HTERT RPE-1 (cell line): ENCODE measurements around the gene FAM237B.

Experiments
- in situ Hi-C: fragments of 300-500 bp; cut with MboI; formaldehyde crosslinking; loops from 4 replicates; pipeline ENCODE4 v1.14.3; 2020; ENCODE audit warnings: low sequenced_read_pairs

FAM237B gene

DNA sequence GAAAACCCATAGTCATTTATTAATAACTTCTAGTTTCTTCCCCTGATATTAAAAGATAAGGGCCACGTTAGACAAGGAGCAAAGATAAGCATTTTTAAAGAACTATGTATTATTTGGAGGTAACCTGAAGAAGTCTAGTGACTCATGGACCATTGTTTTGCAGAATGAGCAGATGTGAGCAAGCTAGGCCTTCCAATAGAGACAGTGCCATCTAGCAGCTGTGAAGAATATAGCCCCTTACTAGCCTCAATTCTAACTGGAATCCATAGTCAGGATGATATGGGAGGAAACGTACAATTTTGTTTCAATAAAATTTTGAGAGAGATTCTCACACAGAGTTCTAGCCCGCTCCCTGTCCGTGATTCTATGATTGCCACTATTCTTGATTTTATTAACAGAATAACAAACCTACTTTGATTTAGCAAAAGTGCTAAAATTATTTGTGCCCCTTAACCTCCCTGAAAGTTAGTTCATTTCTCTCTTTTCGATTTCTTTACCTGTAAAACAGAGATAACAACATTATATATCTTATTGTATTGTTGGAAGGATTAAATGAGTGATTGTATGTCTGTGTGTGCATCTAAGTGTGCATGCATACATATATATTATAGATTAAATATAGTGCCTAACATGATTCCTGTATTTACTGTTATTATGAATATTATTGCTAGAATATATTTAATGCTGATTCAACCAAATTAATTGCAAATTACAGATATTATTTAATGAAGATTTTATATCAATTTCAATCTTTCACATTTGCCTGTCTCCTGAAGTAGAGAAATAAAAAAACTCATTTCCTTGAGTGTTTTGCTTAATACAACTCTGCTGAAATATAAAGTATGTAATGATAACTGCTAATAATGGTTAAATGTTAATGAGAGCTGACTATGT lies 22.7 kb downstream of the FAM237B start:
- in situ Hi-C loops, result no loop called here

DNA sequence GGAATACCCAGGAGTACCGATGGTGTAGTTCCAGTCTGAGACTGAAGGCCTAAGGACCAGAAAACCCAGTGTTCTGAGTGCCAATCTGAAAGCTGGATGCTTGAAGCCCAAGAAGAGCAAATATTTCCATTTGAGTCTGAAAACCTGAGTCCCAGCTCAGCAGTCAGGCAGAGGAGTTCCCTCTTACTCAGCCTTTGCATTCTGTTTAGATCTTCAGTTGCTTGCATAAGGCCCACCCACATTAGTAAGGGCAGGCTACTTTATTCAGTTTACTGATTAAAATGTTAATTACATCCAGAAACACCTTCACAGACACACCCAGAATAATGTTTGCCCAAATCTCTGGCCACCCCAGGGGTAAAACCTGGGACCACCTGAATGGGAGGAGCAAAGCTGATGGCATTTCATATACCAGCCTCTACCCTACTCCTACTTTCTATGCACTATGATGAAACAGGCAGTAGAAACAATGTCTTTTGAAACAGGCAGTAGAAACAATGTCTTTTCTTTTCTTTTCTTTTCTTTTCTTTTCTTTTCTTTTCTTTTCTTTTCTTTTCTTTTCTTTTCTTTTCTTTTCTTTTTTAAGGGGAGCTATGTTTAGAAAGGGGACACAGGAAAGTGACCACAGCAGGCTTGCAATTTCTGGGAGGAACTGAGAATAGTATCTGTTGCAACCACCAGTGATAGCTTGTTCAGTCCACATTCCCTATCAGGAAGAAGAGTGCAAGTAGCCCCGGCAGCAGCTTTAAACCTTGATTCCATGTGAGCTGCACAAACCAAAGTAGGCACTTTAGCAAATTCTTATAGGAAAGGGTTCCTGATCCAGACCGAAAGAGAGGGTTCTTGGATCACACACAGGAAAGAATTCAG lies 30.6 kb downstream of the FAM237B start:
- in situ Hi-C loops, result no loop called here

DNA sequence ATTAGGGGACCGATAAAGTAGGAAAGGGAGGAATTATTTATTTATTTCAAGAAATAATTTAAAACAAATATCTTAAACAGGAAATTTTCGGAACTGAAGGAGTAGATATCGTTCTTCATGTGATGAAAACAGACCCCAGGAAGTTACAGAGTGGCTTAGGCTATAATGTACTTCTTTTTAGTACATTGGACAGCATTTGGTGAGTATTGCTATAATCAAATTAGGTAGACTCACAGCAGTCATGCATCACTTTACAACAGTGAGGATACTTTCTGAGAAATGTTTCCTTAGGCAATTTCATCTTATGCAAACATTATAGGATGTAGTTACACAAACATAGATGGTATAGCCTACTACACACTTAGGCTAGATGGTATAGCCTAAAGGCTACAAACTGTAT lies 33.0 kb downstream of the FAM237B start:
- in situ Hi-C loops, result no loop called here

DNA sequence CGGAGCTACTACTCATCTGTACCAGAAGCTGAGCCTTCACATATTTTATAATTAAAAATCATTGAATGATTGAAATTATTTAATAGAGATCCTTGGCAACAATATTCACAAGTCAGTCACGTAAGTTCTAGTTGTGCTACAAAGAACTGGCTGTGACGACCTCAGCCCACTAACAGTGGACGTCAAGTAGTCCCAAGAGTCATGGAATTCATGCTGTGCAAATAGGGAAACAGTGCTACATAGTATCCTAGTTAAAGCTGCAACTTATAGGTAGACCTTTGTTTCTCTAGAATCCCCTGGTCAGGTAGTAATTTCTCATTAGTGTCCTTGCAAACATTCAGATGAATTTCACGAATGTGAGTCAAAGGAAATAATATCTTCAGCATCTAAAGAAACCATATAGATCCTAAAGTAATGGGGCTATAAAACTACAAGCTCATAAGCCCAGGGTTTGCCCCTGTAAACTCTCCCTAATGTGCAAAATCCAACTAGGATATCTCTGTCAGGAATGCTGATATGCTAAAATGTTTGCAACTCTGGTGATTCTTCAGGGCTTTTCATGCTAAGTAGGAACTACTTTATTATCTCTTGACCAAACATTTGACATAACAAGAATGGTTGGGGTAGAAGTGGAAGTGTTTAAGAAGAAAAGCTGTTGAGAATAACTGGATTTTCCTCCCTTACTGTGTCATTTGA lies 44.9 kb downstream of the FAM237B start:
- in situ Hi-C loops, result no loop called here

DNA sequence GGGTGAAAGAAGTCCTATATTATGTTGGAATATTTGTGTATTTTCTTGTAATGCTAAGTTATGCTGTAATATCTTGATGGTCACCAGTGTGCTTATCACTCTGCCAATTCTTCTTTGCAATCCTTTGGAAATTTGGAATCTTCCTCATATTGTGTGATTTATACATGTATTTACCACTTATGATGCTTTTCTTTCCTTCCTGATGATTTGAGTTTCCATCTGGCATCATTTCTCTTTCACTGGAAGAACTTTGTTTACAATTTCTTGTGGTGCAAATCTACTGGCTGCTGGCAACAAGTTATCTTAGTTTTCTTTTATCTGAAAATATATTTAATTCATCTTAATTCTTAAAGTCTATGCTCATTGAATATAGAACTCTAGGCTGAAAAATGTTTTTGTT lies 46.9 kb downstream of the FAM237B start:
- in situ Hi-C loops, result no loop called here

DNA sequence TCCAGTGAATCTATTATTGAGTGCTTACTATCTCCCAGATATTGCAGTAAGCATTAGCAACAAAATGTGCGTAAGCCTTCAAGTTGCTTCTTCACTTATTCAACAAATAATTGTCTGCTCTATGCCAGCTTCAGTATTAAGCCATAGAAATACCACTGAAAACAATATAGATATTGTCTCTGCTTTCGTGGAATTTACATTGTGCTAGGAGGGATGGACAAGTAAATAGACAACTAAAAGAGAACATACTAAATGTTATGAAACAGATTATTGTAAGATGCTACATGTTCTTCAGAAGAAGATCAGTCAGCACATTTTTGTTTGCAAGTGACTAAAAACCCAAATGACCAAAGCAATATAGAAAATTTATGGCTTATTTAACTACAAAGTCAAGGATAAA lies 48.9 kb downstream of the FAM237B start:
- in situ Hi-C loops, result no loop called here

DNA sequence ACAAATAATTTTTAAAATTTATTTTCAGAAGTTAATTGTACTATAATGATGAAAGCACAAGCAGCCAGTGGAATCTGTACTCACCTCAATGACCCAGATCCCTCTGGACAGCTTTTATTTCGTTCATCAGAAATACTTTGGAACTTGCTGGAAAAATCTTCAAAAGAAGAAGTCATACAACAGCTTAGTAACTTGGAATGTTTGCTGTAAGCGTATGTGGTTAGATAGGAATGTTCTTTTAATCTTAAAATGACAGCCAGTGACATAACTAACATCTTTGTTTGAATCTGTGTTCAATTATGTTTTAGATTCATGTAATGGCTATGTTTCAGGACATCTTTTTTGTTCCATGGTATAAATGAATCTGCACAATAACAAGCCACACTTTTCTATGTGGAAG lies 49.4 kb downstream of the FAM237B start:
- in situ Hi-C loops, result no loop called here

DNA sequence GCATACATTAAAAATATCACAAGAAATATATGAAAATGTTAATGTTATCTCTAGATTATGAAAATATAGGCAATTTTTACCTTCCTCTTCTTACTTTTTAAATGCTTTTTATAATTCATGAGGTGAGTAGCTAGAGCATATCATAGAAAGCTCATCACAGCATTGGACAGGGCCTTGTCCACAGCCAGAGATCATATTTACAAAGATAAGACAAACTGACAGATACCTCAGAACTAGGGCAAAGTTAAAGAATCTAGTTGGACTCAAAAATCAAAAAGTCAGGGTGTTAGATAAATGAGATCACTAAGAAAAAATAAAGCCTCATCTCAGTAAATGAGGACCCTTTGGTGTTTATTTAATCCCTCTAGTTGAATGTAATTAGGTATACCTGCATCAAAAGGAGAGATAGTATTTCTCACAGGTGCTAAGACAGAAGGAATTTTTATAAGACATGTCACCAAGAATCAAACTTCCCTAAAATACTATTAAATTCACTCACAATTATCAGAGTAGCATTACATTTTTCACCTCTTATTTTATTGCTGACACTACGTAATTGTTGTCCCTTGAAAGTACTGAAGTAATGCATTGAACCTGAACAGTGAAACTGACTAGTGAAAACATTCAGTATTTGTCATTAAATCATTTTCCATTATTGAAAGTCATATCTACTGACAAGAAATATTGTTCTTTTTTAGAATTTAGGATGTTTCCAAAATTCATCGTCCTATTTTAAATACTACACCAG lies 50.5 kb downstream of the FAM237B start:
- in situ Hi-C loops, result no loop called here

DNA sequence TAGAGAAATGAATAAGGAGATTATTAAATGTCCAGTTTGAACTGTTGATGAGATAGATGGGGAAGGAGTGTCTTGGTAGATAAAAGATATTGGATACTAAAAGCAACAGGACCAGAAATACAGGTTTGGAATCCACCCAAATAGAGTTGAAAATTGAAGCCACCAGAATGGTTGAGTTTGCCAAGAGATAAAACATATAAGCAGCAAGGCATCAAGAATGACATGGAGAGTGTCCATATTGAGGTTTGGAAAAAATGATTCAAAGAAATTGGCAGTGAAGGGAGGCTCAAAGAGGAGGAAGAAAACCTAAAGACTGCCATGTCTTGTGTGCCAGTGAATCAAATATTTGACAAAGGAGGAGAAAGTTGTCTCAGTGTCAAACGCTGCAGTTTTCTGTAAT lies 51.9 kb downstream of the FAM237B start:
- in situ Hi-C loops, result no loop called here

DNA sequence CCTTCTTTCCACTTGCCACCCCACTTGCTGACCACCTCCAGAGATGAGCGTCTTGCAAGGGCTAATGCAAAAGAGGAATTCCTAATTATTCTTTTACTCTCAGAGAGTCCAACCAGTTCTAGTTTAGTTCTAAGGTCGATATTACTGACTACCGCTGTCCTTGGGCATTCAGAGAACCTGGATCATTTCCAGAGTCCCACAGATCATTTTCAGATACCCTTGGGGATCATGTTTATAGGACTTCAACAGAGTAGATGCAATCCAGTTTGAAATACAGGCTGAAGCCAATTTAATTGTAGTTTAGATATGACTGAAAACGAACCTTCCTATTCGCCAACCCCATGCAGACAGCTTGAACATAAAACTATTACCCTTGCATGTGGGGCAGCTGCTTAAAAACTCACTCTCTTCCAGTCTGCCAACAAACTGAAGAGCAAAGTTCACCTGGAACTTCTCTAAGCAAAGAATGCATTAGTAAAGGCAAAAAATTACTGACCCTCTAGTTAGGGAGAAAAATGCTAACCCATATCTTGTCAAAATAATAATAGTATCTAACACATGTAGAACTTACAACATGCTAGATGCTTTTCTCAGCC lies 53.7 kb downstream of the FAM237B start:
- in situ Hi-C loops, result no loop called here

DNA sequence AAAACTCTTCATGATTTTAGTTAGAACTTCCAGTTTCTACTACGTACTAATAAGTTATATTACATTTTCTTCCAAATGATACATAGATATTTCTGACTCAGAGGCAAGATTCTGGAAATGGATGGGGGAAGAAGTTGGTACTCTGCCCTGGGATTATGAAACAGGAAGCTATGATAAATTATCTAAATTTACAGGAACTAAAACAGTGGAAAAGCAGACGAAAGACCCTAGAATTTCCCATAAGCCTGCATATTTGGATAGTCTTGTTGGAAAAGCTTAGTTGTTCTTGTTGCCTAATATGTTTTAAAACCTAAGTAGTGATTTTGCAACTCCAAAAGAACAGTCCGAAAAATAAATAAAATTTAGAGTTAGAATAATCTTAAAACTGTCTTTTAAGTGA lies 54.3 kb downstream of the FAM237B start:
- in situ Hi-C loops, result no loop called here
